MM.1S (cell line): ENCODE data around the gene ASIC1.

Experiments
- DNase-seq: peaks from one replicate; pipeline ENCODE4 v3.0.0-alpha.2; 2015
- H2AFZ ChIP-seq: fragments of 300-600 bp; sonication (generic); 2 replicates; pipeline ENCODE4 v1.6.0; 2016; ENCODE audit warnings: antibody characterized with exemption, low read length
- H3F3A ChIP-seq: fragments of 300-600 bp; sonication (generic); 2 replicates; pipeline ENCODE4 v1.6.1; 2016; ENCODE audit warnings: mild to moderate bottlenecking, antibody characterized with exemption, low read length, moderate library complexity, mixed read lengths; ENCODE audit not compliant: insufficient read depth
- H3K27ac ChIP-seq: fragments of 300-600 bp; sonication (generic); 2 replicates; pipeline ENCODE4 v1.5.1; 2016; ENCODE audit warnings: mild to moderate bottlenecking, low read length
- H3K27me3 ChIP-seq: fragments of 300-600 bp; sonication (generic); replicated peaks from 2 replicates; pipeline ENCODE4 v1.6.0; 2016; ENCODE audit warnings: low read length; ENCODE audit not compliant: insufficient read depth
- H3K36me3 ChIP-seq: fragments of 300-600 bp; sonication (generic); replicated peaks from 2 replicates; pipeline ENCODE4 v1.6.1; 2016; ENCODE audit warnings: mild to moderate bottlenecking, low read length, mixed read lengths; ENCODE audit not compliant: insufficient read depth
- H3K4me1 ChIP-seq: fragments of 300-600 bp; sonication (generic); 2 replicates; pipeline ENCODE4 v1.6.1; 2016; ENCODE audit warnings: low read length, mixed read lengths
- H3K4me2 ChIP-seq: fragments of 300-600 bp; sonication (generic); 2 replicates; pipeline ENCODE4 v1.6.0; 2016; ENCODE audit warnings: low read depth, low read length
- H3K4me3 ChIP-seq: fragments of 300-600 bp; sonication (generic); 2 replicates; pipeline ENCODE4 v1.5.1; 2016; ENCODE audit warnings: low read length, mixed read lengths
- H3K79me2 ChIP-seq: fragments of 300-600 bp; sonication (generic); 2 replicates; pipeline ENCODE4 v1.6.1; 2016; ENCODE audit warnings: mixed run types, low read length, mixed read lengths
- H3K9ac ChIP-seq: fragments of 300-600 bp; sonication (generic); 2 replicates; pipeline ENCODE4 v1.6.1; 2016; ENCODE audit warnings: low read length, mixed read lengths
- H3K9me2 ChIP-seq: fragments of 300-600 bp; sonication (generic); replicated peaks from 2 replicates; pipeline ENCODE4 v1.6.1; 2016; ENCODE audit warnings: mild to moderate bottlenecking, low read length, mixed read lengths; ENCODE audit not compliant: insufficient read depth
- H3K9me3 ChIP-seq: fragments of 300-600 bp; sonication (generic); replicated peaks from 2 replicates; pipeline ENCODE4 v1.6.1; 2016; ENCODE audit warnings: mild to moderate bottlenecking, low read length, mixed read lengths; ENCODE audit not compliant: insufficient read depth
- H4K20me1 ChIP-seq: fragments of 300-600 bp; sonication (generic); 2 replicates; pipeline ENCODE4 v1.6.1; 2016; ENCODE audit warnings: mild to moderate bottlenecking, low read length, moderate library complexity, mixed read lengths; ENCODE audit not compliant: insufficient read depth
- CTCF ChIP-seq: fragments of 300-600 bp; sonication (generic); IDR thresholded peaks from 2 replicates; pipeline ENCODE4 v1.5.1; 2016; ENCODE audit warnings: antibody characterized with exemption, low read length, mixed read lengths
- EZH2 ChIP-seq: fragments of 300-600 bp; sonication (generic); optimal IDR thresholded peaks from 2 replicates; pipeline ENCODE3; 2017; ENCODE audit warnings: low read depth, mild to moderate bottlenecking, antibody characterized with exemption, low read length, mixed read lengths
- EZH2phosphoT487 ChIP-seq: fragments of 300-600 bp; sonication (generic); IDR thresholded peaks from 2 replicates; pipeline ENCODE4 v1.6.1; 2018; ENCODE audit warnings: antibody characterized with exemption, low read length

ASIC1 gene

GRCh38 chr12:50061946-50062686 is 4.7 kb downstream of the ASIC1 start:
- H3K4me3 ChIP-seq, result no peak overlapping the region
- peaks cover 8% of the 10 kb centered on the region for H3K27me3 ChIP-seq
- H4K20me1 ChIP-seq, result no peaks in the 10 kb centered on the region
- H3K9me2 ChIP-seq, result no peaks in the 10 kb centered on the region
- no peaks in the 10 kb centered on the region for H3F3A ChIP-seq
- no peaks in the 10 kb centered on the region for H3K79me2 ChIP-seq
- no peak overlapping the region for H3K4me2 ChIP-seq
- H3K9ac ChIP-seq, result no peak overlapping the region
- H3K4me1 ChIP-seq, result no peaks in the 10 kb centered on the region; the same call in 1 of the 2 replicates
- no peak overlapping the region for H2AFZ ChIP-seq
- TF ChIP-seq EZH2phosphoT487 (no peak), CTCF (no peak), EZH2 (no peak)
- H3K27ac ChIP-seq, result no peak overlapping the region
- no peak for DNase-seq
- H3K36me3 ChIP-seq, result no peaks in the 10 kb centered on the region
- no peaks in the 10 kb centered on the region for H3K9me3 ChIP-seq

- H3F3A ChIP-seq, result no peaks in the 10 kb centered on the region
- H3K27me3 ChIP-seq, result peaks cover 7% of the 10 kb centered on the region
- H3K9me2 ChIP-seq, result no peaks in the 10 kb centered on the region
- no peak for DNase-seq
- no peak overlapping the region for H3K27ac ChIP-seq
- H3K4me3 ChIP-seq, result no peak overlapping the region
- no peaks in the 10 kb centered on the region for H3K36me3 ChIP-seq
- no peak overlapping the region for H3K9ac ChIP-seq
- H3K4me1 ChIP-seq, result no peaks in the 10 kb centered on the region
- no peaks in the 10 kb centered on the region for H3K9me3 ChIP-seq
- no peaks in the 10 kb centered on the region for H3K79me2 ChIP-seq
- TF ChIP-seq EZH2phosphoT487 (no peak), EZH2 (no peak), CTCF (no peak)
- H2AFZ ChIP-seq, result no peak overlapping the region
- H3K4me2 ChIP-seq, result no peak overlapping the region
- H4K20me1 ChIP-seq, result no peaks in the 10 kb centered on the region
These were observed 5.5 kb downstream of the ASIC1 start for GRCh38 chr12:50062728-50063460.

- H3K4me3 ChIP-seq, result no peak overlapping the region
- no peak overlapping the region for H3K4me2 ChIP-seq
- no peaks in the 10 kb centered on the region for H3K4me1 ChIP-seq
- no peak overlapping the region for H3K9ac ChIP-seq
- H3K9me2 ChIP-seq, result no peaks in the 10 kb centered on the region
- no peak overlapping the region for H2AFZ ChIP-seq
- H3F3A ChIP-seq, result no peaks in the 10 kb centered on the region
- H3K27me3 ChIP-seq, result no peaks in the 10 kb centered on the region; the same call in 1 of the 2 replicates
- H3K36me3 ChIP-seq, result no peaks in the 10 kb centered on the region
- no peak for DNase-seq
- H3K9me3 ChIP-seq, result no peaks in the 10 kb centered on the region
- no peaks in the 10 kb centered on the region for H3K79me2 ChIP-seq
- TF ChIP-seq EZH2, result no peak
- TF ChIP-seq EZH2phosphoT487, result no peak
- TF ChIP-seq CTCF, result no peak
- H4K20me1 ChIP-seq, result no peaks in the 10 kb centered on the region
- no peak overlapping the region for H3K27ac ChIP-seq
These were observed 8.4 kb downstream of the ASIC1 start for GRCh38 chr12:50065726-50066310.
